Activated CD8-positive, alpha-beta memory T cell treated with anti-CD3 and anti-CD28 coated beads for 36 hours (primary cell): ENCODE results near the gene ZKSCAN8. TPM values are rescaled to one million over a fixed set of nuclear protein-coding genes. Genes with fewer than 3 reads are reported as not detected.

Experiments
- CTCF ChIA-PET: fragments of 350-600 bp; sonication (Branson Sonifier 250); formaldehyde crosslinking; loops from one replicate; lab custom pipeline; 2021; ENCODE audit warnings: antibody characterized with exemption; lab: Charles Lee
- POLR2A ChIA-PET: fragments of 350-600 bp; sonication (Branson Sonifier 250); formaldehyde crosslinking; loops from one replicate; lab custom pipeline; 2021; ENCODE audit warnings: antibody characterized with exemption; lab: Charles Lee
- total RNA-seq, 2 experiments: library from RNA; stranded (reverse); gene quantifications; one replicate each; pipeline ENCODE4 v1.2.3, GENCODE V29; 2021

ZKSCAN8 gene
- total RNA-seq, 2 experiments from 2014 or later, result 14.3 to 14.5 TPM

DNA sequence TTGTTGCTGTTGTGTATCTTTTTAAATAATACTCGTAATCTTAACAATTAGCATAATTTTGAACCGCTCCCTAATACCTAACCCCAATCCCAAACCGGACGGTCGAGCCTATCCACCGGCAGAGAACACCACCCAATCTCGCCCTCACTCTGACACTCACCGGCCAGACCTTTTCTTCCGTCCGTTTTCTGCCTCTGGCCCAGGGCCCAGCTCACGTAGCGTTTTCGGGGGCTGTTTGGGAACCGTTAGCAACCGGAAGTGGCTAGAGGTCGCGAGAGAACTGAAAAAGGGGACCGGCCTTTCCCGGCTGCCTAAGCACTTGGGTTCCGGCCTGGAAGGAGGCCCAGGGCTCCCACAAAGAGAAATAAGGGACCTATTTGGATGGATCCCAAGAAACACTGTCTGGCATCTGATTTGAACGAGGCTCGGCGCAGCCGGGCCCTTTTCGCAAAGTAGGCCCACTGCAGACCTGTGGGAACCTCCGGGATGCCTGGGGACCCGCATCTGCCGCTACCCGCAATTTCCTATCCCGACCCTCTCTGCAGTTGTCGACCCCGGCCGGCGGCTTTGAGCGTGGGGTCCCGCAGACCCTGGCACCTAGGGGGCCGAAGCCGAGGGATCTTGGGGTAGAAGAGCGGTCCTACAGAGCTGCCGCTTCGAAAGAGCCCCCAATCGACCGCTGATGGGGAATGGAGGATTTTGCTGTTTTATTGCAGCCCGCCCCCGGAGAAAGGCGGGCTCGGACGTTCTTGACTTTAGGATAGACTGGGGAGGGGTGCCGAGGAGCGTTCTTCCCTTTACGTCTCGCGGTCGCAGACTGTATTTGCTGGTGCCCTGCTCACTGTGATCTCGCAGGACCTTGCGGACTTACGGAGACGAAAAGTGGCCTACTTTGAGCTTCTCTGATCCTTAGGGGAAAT, 4.8 kb upstream of the ZKSCAN8 start:
- ChIA-PET POLR2A (interaction anchor here (0.7 to 2.8 kb wide), 6 partner anchors 12 to 990 kb away, joined by 3 to 9 read pairs (median 3); partner anchors contain the start of genes ZSCAN12 and ZSCAN16), CTCF (interaction anchor here (0.7 to 1.3 kb wide), 3 partner anchors 12 to 226 kb away, joined by 3 to 4 read pairs (median 3); no protein-coding TSS in a partner anchor)

DNA sequence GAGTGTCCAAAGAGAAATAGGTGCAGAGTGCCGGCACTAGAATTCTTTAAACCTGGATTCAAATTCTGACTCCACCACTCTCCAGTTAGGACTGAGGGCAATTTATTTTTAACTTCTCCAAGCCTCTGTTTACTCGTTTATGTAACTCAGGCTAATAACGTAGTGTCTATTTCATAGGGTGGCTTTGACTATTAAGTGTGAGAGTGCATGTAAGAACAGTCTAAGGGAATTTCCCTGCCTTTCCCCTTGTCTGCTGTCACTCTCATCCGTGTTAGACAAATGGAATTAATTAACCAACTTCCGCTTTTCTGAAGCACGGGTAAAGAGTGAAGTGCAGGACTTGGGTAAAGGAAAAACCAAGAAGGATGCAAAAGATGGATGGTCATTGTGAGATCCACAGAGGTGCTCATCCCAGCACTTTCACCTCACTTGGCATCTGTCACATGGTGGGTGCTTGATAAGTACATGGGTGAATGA, 4.1 kb upstream of the ZKSCAN8 start:
- ChIA-PET CTCF (interaction anchor here (1.3 kb wide), 1 partner anchor 12 kb away, joined by 4 read pairs; no protein-coding TSS in a partner anchor), POLR2A (interaction anchor here (0.7 to 2.8 kb wide), 4 partner anchors 13 to 990 kb away, joined by 3 to 9 read pairs (median 4); partner anchors contain the start of gene ZSCAN16)

DNA sequence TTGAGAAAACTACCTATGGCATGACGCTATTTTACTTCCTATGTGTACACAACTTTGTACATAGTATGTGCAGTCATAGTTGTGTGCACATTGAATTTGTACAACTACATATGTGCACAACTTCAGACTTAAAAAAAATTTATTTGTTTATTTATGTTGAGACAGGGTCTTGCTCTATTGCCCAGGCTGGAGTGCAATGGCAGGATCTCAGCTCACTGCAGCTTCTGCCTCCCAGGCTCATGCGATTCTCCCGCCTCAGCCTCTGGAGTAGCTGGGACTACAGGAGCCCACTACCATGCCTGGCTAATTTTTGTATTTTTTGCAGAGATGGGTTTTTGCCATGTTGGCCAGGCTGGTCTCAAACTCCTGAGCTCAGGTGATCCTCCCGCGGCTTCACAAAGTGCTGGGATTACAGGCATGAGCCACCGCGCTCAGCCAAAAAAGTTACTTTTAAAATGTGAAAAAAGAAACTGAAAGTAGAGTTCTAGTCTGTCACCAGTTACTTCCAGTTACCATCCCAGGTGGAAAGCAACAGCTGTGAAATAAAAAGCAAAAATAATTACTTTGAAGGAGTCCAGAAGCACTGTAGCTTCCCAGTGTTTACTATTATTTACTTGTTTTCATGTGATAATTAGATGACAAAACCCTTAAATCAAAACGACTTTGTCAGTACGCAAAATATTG, 1.7 kb upstream of the ZKSCAN8 start:
- ChIA-PET POLR2A (interaction anchor here (0.6 kb wide), 1 partner anchor 1924 kb away, joined by 3 read pairs; a partner anchor contains a TSS), CTCF (interaction anchor here (1.0 to 2.7 kb wide), 3 partner anchors 12 to 216 kb away, joined by 3 to 11 read pairs (median 4); partner anchors contain the start of gene ZSCAN26)

DNA sequence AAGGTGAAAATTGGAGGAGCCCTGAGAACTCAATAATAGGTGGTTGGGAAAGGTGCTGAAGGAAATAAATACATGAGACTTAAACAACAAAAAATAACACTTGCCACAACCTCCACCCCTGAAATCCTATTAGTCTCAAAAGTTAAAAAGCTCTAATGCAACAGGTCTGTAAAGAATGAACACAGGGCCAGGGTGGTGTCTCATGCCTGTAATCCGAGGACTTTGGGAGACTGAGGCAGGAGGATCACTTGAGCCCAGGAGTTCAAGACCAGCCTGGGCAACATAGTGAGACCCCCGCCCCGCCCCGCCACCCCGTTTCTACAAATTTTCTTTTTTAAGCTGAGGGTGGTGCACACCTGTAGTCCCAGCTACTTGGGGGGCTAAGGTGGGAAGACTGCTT, 1.1 kb upstream of the ZKSCAN8 start:
- ChIA-PET CTCF (interaction anchor here (0.7 to 2.7 kb wide), 4 partner anchors 13 to 215 kb away, joined by 3 to 11 read pairs (median 4); partner anchors contain the start of gene ZSCAN26), POLR2A (interaction anchor here (0.8 to 1.8 kb wide), 2 partner anchors 247 to 267 kb away, joined by 4 to 9 read pairs; a partner anchor contains a TSS)

DNA sequence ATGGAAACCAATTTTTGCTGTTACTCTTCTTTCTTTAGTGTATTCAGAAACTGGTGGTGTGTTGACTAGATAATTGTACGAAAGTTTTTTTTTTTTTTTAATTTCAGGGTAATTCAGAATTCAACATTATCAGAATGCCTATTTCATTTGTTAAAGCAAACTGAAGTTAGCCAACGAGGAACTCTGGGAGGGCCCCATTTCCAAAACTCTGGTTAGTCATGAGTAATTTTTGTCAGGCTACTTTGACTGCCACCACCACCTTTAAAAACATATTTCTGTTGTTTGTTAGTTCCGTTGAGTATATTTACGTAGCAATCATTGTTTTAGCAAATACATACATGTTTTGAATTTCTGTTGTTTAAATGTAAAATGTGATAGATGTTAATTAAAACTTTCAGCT, 763 bp downstream of the ZKSCAN8 start:
- CTCF ChIA-PET, result interaction anchor here (1.0 to 2.7 kb wide), 3 partner anchors 77 to 213 kb away, joined by 3 to 11 read pairs (median 6); partner anchors contain the start of gene ZKSCAN4
- POLR2A ChIA-PET, result interaction anchor here (1.3 to 1.8 kb wide), 2 partner anchors 18 to 249 kb away, joined by 4 to 9 read pairs; partner anchors contain the start of gene ZSCAN16

DNA sequence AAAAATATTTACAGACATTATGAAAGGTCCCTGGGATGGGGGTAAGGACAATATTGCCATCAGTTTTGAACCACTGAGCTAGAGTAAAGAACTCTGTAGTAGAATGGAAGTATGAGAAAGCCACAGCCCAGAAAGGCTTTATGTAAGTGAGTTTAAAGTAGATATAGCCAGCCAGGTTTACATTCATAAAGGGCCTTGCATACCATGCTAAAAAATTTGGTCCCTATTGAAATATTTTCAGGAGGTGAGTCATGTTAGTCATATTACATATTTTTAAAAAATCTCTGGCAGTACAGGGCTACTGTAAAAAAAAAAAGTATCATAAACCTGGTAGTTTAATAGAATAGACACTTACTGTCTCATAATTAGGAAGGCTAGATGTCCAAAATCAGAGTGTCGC, 3.5 kb downstream of the ZKSCAN8 start:
- ChIA-PET CTCF (no interaction called here), POLR2A (no interaction called here)

DNA sequence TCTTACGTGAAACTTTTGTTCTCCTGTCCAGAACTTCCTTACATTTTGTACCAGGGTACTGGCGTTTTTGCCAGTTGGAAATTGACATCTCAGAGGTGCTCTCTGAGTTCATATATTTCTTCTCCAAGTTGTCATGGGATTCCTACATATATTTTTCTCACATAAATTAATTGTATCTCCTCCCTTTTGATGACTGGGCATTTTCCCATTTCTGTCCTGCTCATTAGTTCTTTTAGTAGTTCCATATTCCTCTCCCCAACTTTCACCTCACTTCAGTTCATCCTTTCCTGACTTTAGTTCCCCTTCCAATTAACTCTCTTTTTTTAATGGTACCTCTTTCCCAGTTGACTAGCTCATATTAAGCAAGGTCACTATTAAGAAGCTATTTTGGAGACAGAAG, 10.8 kb downstream of the ZKSCAN8 start:
- POLR2A ChIA-PET, result no interaction called here

DNA sequence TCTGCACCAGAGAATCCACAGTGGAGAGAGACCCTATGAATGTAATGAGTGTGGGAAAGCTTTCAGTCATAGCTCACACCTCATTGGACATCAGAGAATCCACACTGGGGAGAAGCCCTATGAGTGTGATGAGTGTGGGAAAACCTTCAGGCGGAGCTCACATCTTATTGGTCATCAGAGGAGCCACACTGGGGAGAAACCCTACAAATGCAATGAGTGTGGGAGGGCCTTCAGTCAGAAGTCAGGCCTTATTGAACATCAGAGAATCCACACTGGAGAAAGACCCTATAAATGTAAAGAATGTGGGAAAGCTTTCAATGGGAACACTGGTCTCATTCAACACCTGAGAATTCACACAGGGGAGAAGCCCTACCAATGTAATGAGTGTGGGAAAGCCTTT, 11.9 kb downstream of the ZKSCAN8 start:
- ChIA-PET POLR2A (no interaction called here), CTCF (no interaction called here)

More for the DNA sequence above, 10.8 kb downstream of the ZKSCAN8 start:
- CTCF ChIA-PET, result no interaction called here

DNA sequence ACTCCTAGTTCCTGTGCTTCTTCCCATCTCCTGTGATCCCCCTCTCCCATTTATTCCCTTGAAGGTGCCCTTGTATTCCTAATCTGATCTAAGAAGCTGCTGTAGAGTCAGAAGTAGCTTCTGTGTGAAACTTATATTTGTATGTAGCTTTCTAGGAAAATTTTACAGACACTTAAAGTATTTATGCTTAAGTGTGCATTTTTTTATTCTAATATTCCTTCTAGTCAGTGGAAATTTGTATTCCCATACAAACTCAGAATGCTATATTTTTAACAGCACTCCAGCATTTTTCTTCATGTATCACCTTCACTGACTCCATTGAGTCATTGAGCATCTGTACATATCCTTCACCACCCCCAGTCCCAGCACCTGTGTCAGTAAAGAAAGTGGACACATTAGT, 12.7 kb downstream of the ZKSCAN8 start:
- ChIA-PET POLR2A (interaction anchor here (0.6 kb wide), 1 partner anchor 12 kb away, joined by 3 read pairs; no protein-coding TSS in a partner anchor), CTCF (no interaction called here)

DNA sequence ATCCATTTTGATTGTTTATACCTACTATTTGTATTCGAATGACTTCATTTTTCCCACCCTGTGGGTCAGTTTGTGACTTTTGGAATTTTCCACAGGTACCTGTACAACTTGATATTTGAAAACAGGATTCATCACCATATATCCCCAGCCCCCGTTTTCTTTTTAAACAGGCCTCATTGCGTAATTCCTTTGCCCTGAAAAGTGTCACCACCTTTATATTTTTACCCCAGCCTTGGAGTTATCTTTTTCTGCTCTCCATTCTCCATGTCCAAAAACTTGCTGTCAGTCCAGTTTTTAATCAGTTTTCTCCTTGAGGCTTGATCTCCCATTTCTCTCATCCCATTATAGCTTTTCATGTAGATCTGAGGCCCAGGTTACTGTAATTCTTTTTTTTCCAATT, 16.6 kb downstream of the ZKSCAN8 start:
- ChIA-PET CTCF (no interaction called here), POLR2A (no interaction called here)

DNA sequence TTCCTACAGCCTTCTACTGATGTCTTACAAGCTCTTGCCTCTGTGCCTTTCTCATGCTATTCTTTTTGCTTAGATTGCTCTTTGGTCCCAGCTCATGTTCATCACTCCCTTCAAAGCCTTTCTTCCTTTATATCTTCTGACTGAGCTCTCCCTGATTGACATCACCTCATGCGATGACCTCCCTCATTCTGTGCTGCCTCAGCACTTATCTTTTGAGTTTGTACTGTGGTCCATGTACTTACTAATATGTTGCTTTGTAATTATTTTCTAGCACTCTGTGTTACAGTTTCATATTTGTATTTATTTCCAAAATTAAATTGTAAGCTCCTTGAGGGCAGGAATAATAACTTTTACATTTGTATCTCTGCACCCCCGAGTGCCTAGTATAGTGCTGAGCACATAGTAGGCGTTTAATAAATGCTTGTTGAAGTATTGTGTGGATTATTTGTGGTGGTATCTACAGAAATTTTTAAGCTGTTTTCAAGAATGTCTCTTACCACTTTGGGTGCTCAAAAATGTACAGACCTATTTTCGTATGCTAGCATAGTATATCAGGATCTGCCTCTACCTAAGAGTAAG, 17.4 kb downstream of the ZKSCAN8 start:
- CTCF ChIA-PET, result no interaction called here
- POLR2A ChIA-PET, result no interaction called here

DNA sequence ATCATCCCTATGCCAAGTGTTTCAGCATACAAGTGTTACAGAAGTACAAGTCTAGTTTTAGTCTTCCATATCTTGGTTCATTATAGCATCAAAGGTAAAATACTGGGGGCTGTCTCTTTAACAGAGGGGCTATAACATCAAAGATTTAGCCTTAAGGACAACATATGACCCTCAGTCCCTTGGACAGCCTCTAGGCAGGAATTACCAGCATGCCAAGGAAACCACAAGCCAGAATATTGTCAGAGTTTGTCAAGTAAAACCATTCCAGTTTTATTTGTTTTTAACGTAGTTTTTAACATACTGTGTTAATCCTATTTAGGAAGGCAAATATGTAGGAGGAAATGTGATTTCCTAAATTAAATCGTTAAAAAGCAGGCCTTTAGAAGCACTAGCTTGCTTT, 18.6 kb downstream of the ZKSCAN8 start:
- POLR2A ChIA-PET, result no interaction called here
- CTCF ChIA-PET, result no interaction called here

DNA sequence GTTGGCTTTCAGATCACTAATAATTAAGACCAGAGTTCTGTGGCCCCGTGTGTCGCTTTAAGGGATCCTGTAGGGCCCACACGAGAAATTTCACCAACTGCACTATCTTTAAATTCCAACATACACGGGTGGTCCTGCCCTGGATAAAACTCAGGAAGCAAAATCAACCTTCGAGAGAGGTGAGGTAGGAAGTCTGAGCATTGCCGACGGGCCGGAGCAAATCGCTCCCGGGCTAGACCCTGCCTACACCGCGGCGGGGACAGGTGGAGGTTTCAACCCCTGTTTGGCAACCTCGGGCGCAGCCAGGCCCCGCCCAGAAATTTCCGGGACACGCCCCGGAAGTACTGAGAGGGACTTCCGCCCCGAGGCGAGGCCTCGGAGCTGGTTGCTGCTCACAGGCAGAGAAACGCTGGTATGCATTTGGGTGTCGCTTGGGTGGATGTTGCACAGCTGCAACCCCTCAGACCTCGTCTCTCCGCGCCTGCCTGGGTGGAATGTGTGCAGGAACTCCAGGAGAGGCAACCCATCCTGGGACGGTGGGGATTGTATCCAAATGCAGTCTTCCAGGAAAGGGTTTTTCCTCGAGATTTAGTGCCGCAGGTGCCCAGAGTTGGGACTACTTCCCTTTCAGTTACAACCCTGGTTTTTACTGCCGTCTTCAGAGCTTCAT, 19.9 kb downstream of the ZKSCAN8 start:
- ChIA-PET CTCF (no interaction called here), POLR2A (interaction anchor here (0.9 kb wide), 1 partner anchor 20 kb away, joined by 5 read pairs; the partner anchor contains the start of gene ZKSCAN8)

DNA sequence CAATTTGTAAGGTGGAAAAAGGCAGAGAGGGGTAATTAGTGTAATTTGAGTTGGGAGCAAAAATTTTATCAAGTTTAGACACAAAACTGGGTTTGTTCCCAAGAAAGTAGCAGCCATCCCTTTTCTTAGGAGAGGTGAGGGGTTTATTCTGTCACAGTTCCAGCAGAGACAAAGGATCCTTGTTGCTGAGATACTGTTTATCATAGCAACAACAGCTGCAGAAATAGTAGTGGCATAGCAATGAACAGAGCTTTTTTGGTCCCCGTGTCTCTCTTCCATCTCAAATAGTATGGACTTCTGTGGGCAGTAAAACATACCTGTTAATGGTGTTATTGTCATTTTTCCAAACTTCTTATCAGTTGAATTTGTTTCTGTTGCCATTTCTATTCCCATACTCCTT, 23.9 kb downstream of the ZKSCAN8 start:
- ChIA-PET POLR2A (no interaction called here), CTCF (no interaction called here)

DNA sequence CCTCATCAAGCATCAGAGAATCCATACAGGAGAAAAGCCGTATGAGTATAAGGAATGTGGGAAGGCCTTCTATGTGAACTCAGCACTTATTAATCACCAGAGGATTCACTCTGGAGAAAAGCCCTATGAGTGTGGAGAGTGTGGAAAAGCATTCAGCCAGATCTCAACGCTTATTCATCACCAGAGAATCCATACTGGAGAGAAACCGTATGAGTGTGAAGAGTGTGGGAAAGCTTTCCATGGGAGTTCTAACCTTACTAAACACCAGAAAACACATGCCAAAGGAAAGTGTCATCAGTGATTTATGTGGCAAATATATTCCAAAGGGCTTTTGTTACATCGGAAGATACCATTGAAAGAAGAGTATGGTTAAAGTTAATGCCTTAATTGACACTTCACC, 25.4 kb downstream of the ZKSCAN8 start:
- ChIA-PET CTCF (no interaction called here), POLR2A (interaction anchor here (0.7 kb wide), 1 partner anchor 13 kb away, joined by 3 read pairs; no protein-coding TSS in a partner anchor)

DNA sequence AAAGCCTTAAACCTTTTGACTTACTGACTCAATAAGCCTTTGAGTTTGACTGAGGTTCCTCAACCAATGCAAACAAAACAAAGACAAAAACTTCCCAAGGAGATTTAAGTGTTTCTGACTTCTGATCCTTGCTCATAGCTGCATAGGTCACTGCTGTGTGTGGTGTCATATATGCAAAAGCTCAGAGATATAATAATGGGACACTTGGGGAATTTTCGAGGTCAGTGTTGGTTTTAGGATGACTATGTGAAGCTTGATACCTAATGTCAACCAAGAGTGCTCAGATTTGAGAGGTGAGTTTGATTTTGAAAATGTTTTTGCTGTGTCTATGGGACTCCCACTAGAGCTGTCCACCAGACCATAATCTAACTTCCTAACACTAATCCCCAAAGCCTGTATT, 26.2 kb downstream of the ZKSCAN8 start:
- ChIA-PET POLR2A (no interaction called here), CTCF (no interaction called here)

DNA sequence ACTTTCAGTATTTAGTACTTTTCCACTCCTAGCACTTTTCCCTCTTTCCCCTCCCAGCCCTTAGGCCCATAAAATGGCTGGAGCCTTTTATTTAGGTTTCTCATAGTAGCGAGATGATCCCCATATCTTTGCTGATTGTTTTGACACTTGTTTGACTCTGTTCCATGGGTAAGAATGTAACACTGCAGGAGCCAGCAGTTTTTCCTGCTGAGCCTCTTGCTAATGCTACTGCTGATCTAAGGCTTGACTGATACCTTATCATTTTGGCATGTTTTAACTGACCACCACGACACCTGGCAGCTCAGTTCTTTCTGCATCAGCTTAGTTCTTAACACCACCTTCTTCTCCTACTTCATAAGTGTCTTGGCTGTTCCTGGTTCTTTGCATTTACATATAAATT, 29.6 kb downstream of the ZKSCAN8 start:
- ChIA-PET CTCF (no interaction called here), POLR2A (no interaction called here)

DNA sequence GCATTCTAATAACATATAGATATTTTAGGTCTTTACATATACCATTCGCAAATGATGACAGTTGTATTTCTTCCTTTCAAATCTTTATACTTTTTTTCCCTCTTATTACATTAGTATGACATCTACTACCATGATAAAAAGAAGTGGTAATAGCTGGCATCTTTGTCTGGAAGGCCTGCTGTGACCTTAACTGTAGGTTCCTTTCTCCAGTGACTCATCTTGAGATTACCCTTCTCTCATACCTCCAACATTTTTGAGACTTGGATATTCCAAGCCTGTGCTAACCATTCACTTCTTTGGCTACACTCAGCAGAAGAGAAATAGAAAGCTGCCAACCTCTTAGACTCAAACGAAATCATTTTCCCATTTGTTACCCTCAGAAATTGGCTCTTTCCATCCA, 30.3 kb downstream of the ZKSCAN8 start:
- CTCF ChIA-PET, result no interaction called here
- POLR2A ChIA-PET, result no interaction called here
